ENCODE data around the gene OR6C68.

GRCh38 chr12:55492078-55492477 is at the start of gene OR6C68:
- TF ChIP-seq CTCF (IDR thresholded peaks at IDR 0.05) (no peak), POLR2A (IDR thresholded peaks at IDR 0.05) (no peak), EP300 (IDR thresholded peaks at IDR 0.05) (no peak)
